ENCODE measurements around the gene BPI.
"Not testable (repeated sequence)": the region's sequence is repeated elsewhere in the genome, so short reads cannot be mapped to it uniquely, and the experiment has no call there.

The BPI gene

DNA sequence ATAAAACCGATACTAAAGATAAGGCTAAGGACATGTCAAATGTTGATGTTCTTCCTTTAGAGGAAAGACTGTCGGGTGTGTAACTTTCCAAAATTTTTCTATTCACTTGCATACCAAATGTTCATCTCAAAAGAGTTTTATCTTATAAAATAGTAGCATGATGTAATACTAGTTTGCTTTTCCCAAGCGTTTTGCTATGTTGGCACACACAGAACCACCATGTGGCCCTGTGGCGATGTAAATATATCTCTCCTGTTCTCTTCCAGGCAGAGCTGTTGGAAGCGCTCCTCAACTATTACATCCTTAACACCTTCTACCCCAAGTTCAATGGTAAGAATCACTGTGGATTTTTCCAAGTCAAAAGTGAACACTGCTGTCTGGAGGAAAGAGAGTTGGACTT is 68.8 kb downstream of the BPI start:
- DNase-seq: no peak

DNA sequence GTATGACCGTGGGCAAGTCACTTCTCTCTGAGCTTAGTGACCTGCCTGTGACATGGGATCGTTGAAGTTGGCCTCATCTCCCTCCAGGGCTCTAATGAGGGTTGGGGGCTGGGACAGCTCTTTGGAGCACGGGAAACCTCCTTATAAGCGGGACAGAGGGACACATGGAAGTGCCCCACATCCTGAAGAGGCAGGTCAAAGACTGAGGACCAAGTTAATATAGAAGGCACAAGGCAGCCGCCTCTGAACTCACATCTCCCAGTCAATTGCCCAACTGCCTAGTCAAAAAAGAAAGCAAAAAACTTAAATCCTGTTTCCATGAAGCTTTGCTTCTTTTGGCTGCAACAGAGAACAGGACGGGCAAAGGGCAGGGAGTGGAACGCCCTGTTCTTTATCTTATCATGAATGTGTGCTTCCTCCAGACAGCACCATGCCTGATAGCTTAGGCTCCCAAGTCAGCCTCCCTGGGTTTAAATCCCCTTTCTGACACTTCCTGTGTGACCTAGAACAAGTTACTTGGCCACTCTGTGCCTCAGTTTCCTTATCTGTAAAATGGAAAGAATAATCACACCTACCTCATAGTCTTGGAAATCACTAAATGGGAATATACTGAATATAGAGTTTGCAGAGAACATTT is 69.4 kb downstream of the BPI start:
- no peak for DNase-seq

DNA sequence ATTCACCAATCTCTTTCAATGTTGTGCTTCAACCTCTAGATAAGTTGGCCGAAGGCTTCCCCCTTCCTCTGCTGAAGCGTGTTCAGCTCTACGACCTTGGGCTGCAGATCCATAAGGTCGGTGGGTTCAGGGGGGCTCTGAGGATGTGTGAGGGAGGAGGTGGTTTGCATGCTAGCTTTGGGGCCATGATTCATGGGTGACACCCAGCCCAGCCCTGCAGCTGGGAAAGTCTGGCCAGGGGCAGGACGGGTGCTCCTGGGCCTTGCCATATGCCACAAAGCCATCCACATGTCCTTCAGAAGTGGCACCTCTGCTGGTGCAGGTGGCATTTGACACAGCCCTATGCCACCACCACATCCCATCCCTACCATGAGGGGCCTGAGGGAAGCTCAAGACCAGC is 69.9 kb downstream of the BPI start:
- no peak for DNase-seq

DNA sequence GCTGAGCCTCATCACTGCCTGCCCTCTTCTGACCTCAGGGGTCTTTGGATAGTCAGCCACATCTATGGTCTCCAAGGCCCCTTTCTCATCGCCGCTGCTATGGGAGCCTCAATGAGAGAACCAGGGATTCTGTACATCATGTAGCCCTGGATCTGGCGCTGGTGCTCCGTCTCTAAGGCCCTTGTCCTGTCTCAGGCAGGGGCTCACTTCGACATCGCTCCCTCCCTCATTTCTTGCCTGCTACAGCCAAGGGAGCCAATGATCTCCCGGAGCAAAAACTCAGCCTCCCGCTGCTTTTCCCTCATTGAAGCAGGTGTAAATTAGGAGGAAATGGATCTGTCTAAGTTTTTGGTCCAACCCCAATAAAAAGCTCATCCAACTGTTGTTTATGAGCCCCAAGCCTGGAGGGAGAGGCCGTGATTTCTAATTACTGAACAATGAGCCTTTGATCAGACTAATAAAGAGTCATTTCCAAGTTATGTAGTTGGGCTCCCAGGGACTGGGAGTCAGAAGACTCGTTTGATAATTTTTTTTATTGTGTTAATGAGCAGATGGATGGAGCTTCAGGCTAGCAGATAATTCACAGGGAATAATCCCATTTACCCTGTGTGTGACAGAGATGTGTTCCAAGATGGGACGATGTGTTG is 73.2 kb downstream of the BPI start:
- DNase-seq: no peak

DNA sequence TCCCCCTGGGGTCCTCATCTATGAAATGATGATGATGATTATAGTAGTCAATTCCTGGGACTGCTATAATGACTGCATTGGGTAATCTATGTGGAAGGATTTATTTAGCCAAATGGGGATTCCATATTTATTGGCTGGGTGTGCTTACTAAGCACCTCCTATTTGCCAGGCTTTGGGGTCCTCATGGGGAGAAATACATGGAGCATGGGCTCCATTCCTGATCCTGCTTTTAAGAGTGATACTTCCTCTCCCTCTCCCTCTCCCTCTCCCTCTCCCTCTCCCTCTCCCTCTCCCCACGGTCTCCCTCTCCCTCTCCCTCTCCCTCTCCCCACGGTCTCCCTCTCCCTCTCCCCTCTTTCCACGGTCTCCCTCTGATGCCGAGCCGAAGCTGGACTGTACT is 73.9 kb downstream of the BPI start:
- not testable (repeated sequence) for DNase-seq

DNA sequence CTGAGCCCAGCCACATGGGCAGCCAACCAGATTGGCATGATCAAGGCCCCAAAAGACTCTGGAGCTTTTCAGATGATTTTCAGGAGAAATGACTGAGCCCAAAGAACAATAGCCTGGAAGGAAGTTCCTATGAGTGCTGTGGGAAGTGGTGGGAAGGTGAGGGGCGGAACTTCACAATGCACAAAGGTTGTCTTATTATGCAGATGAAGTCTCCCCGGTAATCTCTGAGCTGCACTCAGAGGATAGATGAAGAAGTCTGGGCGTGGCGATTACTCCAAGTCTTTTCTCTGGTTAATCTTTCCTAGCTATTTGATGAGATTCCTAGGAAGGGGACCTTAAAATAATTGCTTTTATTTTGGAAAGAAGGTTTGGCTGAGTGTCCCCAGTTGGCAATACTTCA is 79.2 kb downstream of the BPI start:
- no peak for DNase-seq

DNA sequence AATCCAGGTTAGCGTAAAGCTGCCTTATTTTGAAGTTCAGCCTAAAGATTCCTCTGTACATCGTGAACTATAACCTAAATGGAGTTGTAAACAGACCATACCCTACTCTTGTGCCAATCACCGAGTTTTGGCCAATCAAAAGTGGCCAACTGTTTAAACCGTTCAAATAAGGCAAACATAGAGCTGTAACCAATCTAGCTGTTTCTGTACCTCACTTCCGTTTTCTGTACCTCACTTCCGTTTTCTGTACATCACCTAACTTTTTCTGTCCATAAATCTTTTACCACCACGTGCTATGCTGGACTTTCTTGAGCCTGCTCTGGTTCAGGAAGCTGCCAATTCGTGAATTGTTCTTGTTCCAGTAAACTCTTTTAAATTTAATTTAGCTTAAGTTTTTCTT is 82.0 kb downstream of the BPI start:
- DNase-seq: peak in 1 of 4 experiments; percentile 9

DNA sequence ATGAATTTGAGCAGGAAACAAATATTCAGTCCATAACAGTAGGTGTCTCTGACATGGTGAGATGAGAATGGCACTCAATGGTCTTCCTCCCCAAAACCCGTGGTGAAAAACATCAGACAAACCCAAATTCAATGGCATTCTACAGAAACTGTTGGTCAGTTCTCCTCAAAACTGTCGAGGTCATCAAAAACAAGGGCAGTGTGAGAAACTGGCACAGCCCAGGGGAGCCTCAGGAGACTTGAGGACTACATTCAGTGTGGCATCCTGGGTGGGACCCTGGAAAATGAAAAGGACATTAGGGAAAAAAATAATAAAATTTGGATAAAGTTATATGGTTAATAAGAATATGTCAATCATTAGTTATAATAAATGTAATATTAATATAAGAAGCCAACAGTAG is 82.9 kb downstream of the BPI start:
- no peak for DNase-seq
